Kidney epithelial cell (primary cell): Measurements from ENCODE around the gene FKBP4. TPM values are rescaled to one million over a fixed set of nuclear protein-coding genes. Genes with fewer than 3 reads are reported as not detected.

Source experiments
- DNase-seq: peaks from one replicate; pipeline ENCODE4 v3.0.0-alpha.2; 2010; ENCODE audit warnings: low read depth
- H3K27me3 ChIP-seq: 2 replicates; pipeline ENCODE4 v1.6.0; 2011; ENCODE audit warnings: low read length; ENCODE audit not compliant: control insufficient read depth, insufficient read depth
- H3K36me3 ChIP-seq: 2 replicates; pipeline ENCODE4 v1.5.1; 2011; ENCODE audit warnings: low read length; ENCODE audit not compliant: control insufficient read depth, insufficient read depth
- H3K4me3 ChIP-seq: 2 replicates; pipeline ENCODE4 v1.5.1; 2011; ENCODE audit warnings: low read depth, mild to moderate bottlenecking, control low read depth, low read length
- CTCF ChIP-seq: IDR thresholded peaks from 2 replicates; pipeline ENCODE4 v1.5.1; 2011; ENCODE audit warnings: mild to moderate bottlenecking, moderate library complexity, low read length, control low read depth, inconsistent platforms; ENCODE audit not compliant: insufficient read depth, poor library complexity, severe bottlenecking
- total RNA-seq: library from RNA; depleted of rRNA; stranded (reverse); fragments of >200 nt; gene quantifications from 2 replicates; pipeline ENCODE4 v1.2.3, GENCODE V29; 2015

Gene FKBP4
- total RNA-seq, 1 donor from 2014 or later, result 40.0 TPM

GRCh38 chr12:2785017-2785416, 9.8 kb upstream of the FKBP4 start:
- Histone ChIP-seq H3K36me3 (no peaks in the 10 kb centered on the region), H3K27me3 (peaks cover 21% of the 10 kb centered on the region), H3K4me3 (no peak overlapping the region)
- DNase-seq, result no peak
- TF ChIP-seq CTCF, result no peak

- Histone ChIP-seq H3K4me3 (no peak overlapping the region), H3K27me3 (peaks cover 13% of the 10 kb centered on the region), H3K36me3 (no peaks in the 10 kb centered on the region)
- no peak for DNase-seq
- no peak for TF ChIP-seq CTCF
Measured at GRCh38 chr12:2791089-2791488, 3.7 kb upstream of the FKBP4 start.

GRCh38 chr12:2792671-2793500, 1.9 kb upstream of the FKBP4 start:
- DNase-seq, result no peak
- Histone ChIP-seq H3K27me3 (peaks cover 13% of the 10 kb centered on the region), H3K36me3 (peaks cover 3% of the 10 kb centered on the region), H3K4me3 (no peak overlapping the region)
- no peak for TF ChIP-seq CTCF

- DNase-seq, result no peak
- TF ChIP-seq CTCF, result no peak
- Histone ChIP-seq H3K27me3 (peaks cover 10% of the 10 kb centered on the region), H3K4me3 (no peak overlapping the region), H3K36me3 (peaks cover 3% of the 10 kb centered on the region)
Measured at GRCh38 chr12:2793561-2793960, 1.2 kb upstream of the FKBP4 start.

- peaks cover 10% of the 10 kb centered on the region for H3K27me3 ChIP-seq
- no peak for TF ChIP-seq CTCF
- DNase-seq, result no peak
- peak overlapping the region; percentile 88 for H3K4me3 ChIP-seq
- peaks cover 3% of the 10 kb centered on the region for H3K36me3 ChIP-seq
Measured at GRCh38 chr12:2794191-2794735, 507 bp upstream of the FKBP4 start.
